NCI-H187 (cell line): ENCODE measurements around the gene PCDHGB5.
"Not testable (repeated sequence)": the region's sequence is repeated elsewhere in the genome, so short reads cannot be mapped to it uniquely, and the experiment has no call there.

Source experiments
- DNase-seq, 2 experiments: peaks; one replicate each; lab custom pipeline; 2025; lab: John Stamatoyannopoulos, UW

Gene PCDHGB5

GRCh38 chr5:141382469-141383294 is 15.1 kb upstream of the PCDHGB5 start, which contains the start of gene PCDHGA7:
Gene PCDHGA7 (plus strand): TSS chr5:141382742. CDS start chr5:141382900, 158 bp downstream.
- DNase-seq, result no peak

- DNase-seq, result no peak
Measured at GRCh38 chr5:141383345-141383744, 14.4 kb upstream of the PCDHGB5 start.

GRCh38 chr5:141384471-141385267 is 13.1 kb upstream of the PCDHGB5 start:
- DNase-seq, result no peak

- not testable (repeated sequence) for DNase-seq
Measured at GRCh38 chr5:141387557-141388311, 10.0 kb upstream of the PCDHGB5 start, which contains the start of gene PCDHGB4. Gene PCDHGB4 (plus strand): TSS chr5:141387698. CDS start chr5:141387885, 187 bp downstream.

DNA sequence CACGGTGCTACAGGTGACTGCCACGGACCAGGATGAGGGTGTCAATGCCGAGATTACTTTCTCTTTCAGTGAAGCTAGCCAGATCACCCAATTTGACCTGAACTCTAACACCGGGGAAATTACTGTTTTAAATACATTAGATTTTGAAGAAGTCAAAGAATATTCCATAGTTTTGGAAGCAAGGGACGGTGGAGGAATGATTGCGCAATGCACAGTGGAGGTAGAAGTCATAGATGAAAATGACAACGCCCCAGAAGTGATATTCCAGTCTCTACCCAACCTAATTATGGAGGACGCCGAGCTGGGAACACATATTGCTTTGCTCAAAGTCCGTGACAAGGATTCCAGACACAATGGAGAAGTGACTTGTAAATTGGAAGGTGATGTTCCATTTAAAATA is 9.1 kb upstream of the PCDHGB5 start:
- DNase-seq, result no peak

GRCh38 chr5:141389153-141390042 is 8.3 kb upstream of the PCDHGB5 start:
- DNase-seq, result no peak

GRCh38 chr5:141392429-141393198 is 5.1 kb upstream of the PCDHGB5 start, which contains the start of gene PCDHGA8:
Gene PCDHGA8 (plus strand): TSS chr5:141392633. CDS start chr5:141392814, 181 bp downstream.
- DNase-seq, result no peak

DNA sequence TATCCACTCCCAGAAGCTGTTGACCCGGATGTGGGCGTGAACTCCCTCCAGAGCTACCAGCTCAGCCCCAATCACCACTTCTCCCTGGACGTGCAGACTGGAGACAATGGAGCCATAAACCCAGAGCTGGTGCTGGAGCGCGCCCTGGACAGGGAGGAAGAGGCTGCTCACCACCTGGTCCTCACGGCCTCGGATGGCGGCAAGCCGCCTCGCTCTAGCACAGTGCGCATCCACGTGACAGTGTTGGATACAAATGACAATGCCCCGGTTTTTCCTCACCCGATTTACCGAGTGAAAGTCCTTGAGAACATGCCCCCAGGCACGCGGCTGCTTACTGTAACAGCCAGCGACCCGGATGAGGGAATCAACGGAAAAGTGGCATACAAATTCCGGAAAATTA is 4.5 kb upstream of the PCDHGB5 start:
- no peak for DNase-seq

- DNase-seq, result not testable (repeated sequence)
Measured at GRCh38 chr5:141394401-141395187, 3.2 kb upstream of the PCDHGB5 start.

GRCh38 chr5:141398608-141399007 is 861 bp downstream of the PCDHGB5 start:
- no peak for DNase-seq

GRCh38 chr5:141399555-141400258 is 2.0 kb downstream of the PCDHGB5 start:
- no peak for DNase-seq

DNA sequence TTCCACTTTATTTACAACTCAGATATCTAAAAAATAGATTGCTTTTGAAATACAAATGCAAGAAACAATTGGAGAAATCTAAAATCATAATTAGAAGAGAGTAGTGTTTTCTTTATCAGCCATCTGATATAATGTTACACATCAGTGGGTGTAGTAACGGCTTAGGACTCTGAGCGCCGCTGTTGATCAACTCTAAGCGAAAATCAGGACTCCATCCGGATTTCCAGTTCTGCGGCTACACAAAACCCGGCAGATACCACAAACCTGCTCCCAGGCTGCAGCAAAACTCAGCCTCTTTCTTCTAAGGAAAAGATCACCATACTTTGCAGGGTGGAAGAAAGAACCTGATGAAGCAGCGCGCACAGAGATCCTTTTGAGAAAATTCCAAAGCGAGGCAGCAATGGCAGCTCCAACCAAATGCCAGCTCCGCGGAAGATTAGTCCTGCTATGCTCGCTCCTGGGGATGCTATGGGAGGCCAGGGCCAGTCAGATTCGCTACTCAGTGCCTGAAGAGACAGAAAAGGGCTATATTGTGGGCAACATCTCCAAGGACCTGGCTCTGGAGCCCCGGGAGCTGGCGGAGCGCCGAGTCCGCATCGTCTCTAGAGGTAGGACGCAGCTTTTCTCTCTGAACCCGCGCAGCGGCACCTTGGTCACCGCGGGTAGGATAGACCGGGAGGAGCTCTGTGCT is 5.0 kb downstream of the PCDHGB5 start, which contains the start of gene PCDHGA9:
TSS of gene PCDHGA9 (plus strand) at position 226 of the 691 bp plus-strand sequence. CDS start at position 401, 175 bp downstream.
- DNase-seq, result no peak

DNA sequence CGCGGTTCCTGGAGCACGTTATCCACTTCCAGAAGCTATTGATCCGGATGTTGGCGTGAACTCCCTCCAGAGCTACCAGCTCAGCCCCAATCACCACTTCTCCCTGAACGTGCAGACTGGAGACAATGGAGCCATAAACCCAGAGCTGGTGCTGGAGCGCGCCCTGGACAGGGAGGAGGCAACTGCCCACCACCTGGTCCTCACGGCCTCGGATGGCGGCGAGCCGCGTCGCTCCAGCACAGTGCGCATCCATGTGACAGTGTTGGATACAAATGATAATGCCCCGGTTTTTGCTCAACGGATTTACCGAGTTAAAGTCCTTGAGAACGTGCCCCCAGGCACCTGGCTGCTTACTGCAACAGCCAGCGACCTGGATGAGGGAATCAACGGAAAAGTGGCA is 5.6 kb downstream of the PCDHGB5 start:
- no peak for DNase-seq

GRCh38 chr5:141407790-141408505 is 10.2 kb downstream of the PCDHGB5 start, which contains the start of gene PCDHGB6:
Gene PCDHGB6 (plus strand): TSS chr5:141408021. CDS start chr5:141408203, 182 bp downstream.
- DNase-seq, result not testable (repeated sequence)

- no peak for DNase-seq
Measured at GRCh38 chr5:141409598-141410306, 12.0 kb downstream of the PCDHGB5 start.

DNA sequence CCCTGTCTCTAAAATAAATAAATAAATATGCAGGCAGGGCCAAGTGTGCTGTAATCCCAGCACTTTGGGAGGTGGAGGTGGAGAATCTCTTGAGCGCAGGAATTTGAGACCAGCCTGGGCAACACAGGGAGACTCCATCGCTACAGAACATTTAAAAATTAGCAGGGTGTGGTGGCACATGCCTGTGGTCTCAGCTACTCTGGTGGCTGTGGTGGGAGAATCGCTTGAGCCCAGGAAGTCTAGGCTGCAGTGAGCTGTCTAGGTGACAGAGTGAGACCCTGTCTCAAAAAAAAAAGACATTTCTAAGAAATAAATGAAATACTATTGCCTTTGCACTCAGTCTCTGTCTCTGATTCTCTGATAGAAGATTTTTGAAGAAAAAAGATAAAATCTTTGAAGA is 13.8 kb downstream of the PCDHGB5 start:
- DNase-seq, result no peak
